Ishikawa (cell line): ENCODE data around the gene LRRC4.

ENCODE experiments used
- CEBPB ChIP-seq: IDR thresholded peaks from 2 replicates; pipeline ENCODE4 v1.6.1; 2012
- CREB1 ChIP-seq: IDR thresholded peaks from 2 replicates; pipeline ENCODE4 v1.6.1; 2012; ENCODE audit warnings: low read depth
- EGR1 ChIP-seq: IDR thresholded peaks from 2 replicates; pipeline ENCODE4 v1.6.1; 2012
- EP300 ChIP-seq: IDR thresholded peaks from 2 replicates; pipeline ENCODE4 v1.6.1; 2012; ENCODE audit warnings: borderline replicate concordance
- FOXM1 ChIP-seq: IDR thresholded peaks from 2 replicates; pipeline ENCODE4 v1.6.1; 2012; ENCODE audit warnings: low read depth, borderline replicate concordance
- NFIC ChIP-seq: IDR thresholded peaks from 2 replicates; pipeline ENCODE4 v1.6.1; 2012
- RAD21 ChIP-seq: IDR thresholded peaks from 2 replicates; pipeline ENCODE4 v1.6.1; 2012; ENCODE audit warnings: low read depth
- TAF1 ChIP-seq: IDR thresholded peaks from 2 replicates; pipeline ENCODE4 v1.6.1; 2012; ENCODE audit warnings: low read depth, mild to moderate bottlenecking
- TCF12 ChIP-seq: IDR thresholded peaks from 2 replicates; pipeline ENCODE4 v1.6.1; 2012; ENCODE audit warnings: low read depth
- TEAD4 ChIP-seq: IDR thresholded peaks from 2 replicates; pipeline ENCODE4 v1.6.1; 2012
- YY1 ChIP-seq: IDR thresholded peaks from 2 replicates; pipeline ENCODE4 v1.6.1; 2012; ENCODE audit warnings: low read depth
- ZBTB7A ChIP-seq: IDR thresholded peaks from 2 replicates; pipeline ENCODE4 v1.6.1; 2012; ENCODE audit warnings: low read depth
- TF ChIP-seq, protein P1 (sequence below): IDR thresholded peaks from 2 replicates; pipeline ENCODE4 v1.6.1; 2012; ENCODE audit warnings: low read depth, mild to moderate bottlenecking
- TF ChIP-seq, protein P2 (sequence below): IDR thresholded peaks from 2 replicates; pipeline ENCODE4 v1.6.1; 2012
- TF ChIP-seq, protein P3 (sequence below): IDR thresholded peaks from 2 replicates; pipeline ENCODE4 v1.6.1; 2012

LRRC4 gene

DNA sequence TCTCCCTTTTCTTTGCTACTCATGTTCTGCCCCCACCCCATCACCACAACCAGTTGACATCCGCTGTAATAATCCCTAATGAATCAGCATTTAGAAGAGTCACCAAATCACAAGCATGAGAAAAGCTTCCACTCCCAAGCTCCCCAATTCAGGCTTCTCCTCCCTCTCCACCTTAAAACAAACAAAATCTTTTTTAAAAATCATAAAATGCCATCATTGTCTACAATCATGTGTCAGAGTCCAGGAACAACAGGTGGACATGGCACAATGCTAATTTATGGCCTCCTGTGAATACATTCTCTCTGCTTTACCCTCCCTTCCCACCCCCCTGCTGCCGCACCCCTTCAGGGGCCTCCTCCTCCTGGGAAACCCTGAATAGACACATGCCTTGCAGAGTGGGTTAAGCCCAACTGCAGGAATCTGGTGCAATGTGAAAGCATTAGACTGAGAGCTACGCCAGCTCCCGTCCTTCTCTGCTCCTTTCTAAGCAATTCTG lies 3.7 kb downstream of the LRRC4 start:
- TF ChIP-seq CEBPB = no peak
- no peak for TF ChIP-seq NFIC
- TF ChIP-seq, protein P1, sequence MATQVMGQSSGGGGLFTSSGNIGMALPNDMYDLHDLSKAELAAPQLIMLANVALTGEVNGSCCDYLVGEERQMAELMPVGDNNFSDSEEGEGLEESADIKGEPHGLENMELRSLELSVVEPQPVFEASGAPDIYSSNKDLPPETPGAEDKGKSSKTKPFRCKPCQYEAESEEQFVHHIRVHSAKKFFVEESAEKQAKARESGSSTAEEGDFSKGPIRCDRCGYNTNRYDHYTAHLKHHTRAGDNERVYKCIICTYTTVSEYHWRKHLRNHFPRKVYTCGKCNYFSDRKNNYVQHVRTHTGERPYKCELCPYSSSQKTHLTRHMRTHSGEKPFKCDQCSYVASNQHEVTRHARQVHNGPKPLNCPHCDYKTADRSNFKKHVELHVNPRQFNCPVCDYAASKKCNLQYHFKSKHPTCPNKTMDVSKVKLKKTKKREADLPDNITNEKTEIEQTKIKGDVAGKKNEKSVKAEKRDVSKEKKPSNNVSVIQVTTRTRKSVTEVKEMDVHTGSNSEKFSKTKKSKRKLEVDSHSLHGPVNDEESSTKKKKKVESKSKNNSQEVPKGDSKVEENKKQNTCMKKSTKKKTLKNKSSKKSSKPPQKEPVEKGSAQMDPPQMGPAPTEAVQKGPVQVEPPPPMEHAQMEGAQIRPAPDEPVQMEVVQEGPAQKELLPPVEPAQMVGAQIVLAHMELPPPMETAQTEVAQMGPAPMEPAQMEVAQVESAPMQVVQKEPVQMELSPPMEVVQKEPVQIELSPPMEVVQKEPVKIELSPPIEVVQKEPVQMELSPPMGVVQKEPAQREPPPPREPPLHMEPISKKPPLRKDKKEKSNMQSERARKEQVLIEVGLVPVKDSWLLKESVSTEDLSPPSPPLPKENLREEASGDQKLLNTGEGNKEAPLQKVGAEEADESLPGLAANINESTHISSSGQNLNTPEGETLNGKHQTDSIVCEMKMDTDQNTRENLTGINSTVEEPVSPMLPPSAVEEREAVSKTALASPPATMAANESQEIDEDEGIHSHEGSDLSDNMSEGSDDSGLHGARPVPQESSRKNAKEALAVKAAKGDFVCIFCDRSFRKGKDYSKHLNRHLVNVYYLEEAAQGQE = no peak
- no peak for TF ChIP-seq YY1
- no peak for TF ChIP-seq ZBTB7A
- TF ChIP-seq TCF12 = no peak
- TF ChIP-seq CREB1 = no peak
- TF ChIP-seq FOXM1 = no peak
- TF ChIP-seq, protein P2, sequence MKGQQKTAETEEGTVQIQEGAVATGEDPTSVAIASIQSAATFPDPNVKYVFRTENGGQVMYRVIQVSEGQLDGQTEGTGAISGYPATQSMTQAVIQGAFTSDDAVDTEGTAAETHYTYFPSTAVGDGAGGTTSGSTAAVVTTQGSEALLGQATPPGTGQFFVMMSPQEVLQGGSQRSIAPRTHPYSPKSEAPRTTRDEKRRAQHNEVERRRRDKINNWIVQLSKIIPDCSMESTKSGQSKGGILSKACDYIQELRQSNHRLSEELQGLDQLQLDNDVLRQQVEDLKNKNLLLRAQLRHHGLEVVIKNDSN = no peak
- no peak for TF ChIP-seq TAF1
- no peak for TF ChIP-seq RAD21
- TF ChIP-seq, protein P3, sequence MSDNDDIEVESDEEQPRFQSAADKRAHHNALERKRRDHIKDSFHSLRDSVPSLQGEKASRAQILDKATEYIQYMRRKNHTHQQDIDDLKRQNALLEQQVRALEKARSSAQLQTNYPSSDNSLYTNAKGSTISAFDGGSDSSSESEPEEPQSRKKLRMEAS = no peak

DNA sequence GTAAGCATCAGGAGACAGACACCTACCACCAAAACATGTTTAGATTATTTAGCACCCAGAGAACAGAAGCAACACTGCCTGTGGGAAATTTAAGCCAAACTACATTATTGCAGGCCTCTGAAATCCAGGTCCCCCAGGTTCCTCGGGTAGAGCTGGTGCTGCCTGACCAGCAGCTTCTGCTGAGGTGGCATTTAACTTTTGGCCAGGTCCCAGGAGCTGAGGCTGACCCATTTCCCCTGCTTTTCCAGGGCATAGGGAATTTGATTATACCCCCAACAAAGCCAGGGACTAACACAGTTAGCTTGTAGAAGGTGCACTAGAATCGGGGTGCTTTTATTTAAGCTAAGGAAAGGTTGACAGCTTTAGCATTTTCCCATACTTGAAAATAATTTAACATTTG lies 4.7 kb downstream of the LRRC4 start:
- no peak for TF ChIP-seq EGR1
- TF ChIP-seq YY1 = no peak
- no peak for TF ChIP-seq TEAD4

DNA sequence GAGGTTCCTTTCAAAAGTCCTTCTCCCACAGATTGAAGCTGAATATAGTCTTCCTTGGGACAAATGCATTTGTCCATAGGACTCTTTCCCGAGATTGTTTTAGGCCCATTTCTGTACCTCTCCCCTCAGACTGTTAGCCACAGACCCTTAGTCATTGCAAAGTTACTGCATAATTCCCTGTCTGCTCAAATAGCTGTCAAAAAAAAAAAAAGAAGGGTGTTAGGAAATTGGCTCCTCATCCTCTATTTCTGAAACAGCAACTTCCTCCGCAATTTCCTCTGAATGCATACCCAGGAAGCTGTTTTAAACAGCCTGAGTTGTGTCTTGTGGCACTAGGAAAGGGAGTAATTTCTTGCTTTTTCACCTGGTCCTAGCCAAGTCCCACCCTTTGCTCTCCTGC lies 5.4 kb downstream of the LRRC4 start:
- TF ChIP-seq TAF1 = no peak

DNA sequence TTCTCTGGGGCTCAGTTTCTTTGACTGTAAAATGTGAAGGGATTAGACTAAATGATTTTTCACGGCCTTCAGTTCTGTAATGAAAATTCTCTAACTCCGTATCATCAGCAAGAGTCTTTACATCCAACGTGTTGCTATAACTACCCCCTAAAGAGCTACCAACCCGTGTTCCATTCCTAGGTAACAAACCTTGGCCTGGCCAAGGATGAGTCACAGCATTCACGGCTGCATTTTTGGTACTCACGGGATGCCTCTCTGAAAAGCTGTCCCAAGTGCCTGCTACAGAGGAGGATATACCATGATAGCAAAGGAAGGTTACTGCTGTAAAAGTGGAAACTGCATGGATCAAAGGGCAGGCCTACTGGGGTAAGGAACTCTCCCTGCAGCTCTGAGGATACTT lies 5.9 kb downstream of the LRRC4 start:
- TF ChIP-seq TEAD4 (no peak), CEBPB (no peak), RAD21 (no peak), TCF12 (no peak), YY1 (no peak), EP300 (no peak), ZBTB7A (no peak)
- TF ChIP-seq, protein P1 = no peak
- TF ChIP-seq, protein P3 = no peak

DNA sequence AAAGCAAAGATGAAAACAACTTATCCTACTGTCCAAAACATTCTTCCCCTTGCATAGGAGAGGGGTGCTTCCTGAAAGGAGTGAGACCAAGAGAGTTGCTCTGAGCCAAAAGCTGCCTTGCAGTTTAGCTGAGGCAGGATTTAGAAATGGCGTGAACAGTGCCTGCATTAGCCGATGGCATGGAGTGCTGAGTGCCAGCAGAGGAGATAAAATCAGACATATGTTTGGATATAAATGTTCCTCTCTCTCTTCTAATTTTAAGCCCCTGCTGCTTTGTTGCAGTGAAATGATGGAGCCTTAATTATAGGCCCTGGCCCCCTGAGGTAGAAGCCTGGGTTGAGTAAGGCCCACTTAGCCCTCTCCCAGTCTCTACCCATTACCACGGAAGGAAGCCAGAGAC lies 7.1 kb downstream of the LRRC4 start:
- TF ChIP-seq NFIC (no peak), TEAD4 (no peak), YY1 (no peak), CREB1 (no peak), TCF12 (no peak), CEBPB (no peak), EP300 (no peak)
- TF ChIP-seq, protein P2 = no peak
- TF ChIP-seq, protein P1 = no peak
